Smooth muscle cell (in vitro differentiated cells): ENCODE data around the gene SLC2A2. TPM values are rescaled to one million over a fixed set of nuclear protein-coding genes. Genes with fewer than 3 reads are reported as not detected.
A peak's percentile ranks its signal among the peaks of the same experiment; 100 is the strongest.

Experiments
- DNase-seq: peaks from one replicate; lab custom pipeline; 2025; ENCODE audit not compliant: unreplicated experiment; lab: John Stamatoyannopoulos, UW
- H2AFZ ChIP-seq: fragments of 200-600 bp; sonication (generic); 2 replicates; pipeline ENCODE4 v1.6.0; 2016; ENCODE audit warnings: antibody characterized with exemption, low read depth, mild to moderate bottlenecking
- H3F3A ChIP-seq: fragments of 200-600 bp; sonication (generic); 2 replicates; pipeline ENCODE4 v1.6.0; 2017; ENCODE audit warnings: antibody characterized with exemption, low read depth
- H3K27ac ChIP-seq: fragments of 200-600 bp; sonication (generic); 2 replicates; pipeline ENCODE4 v1.5.1; 2016; ENCODE audit warnings: low read depth, mild to moderate bottlenecking
- H3K27me3 ChIP-seq: fragments of 200-600 bp; sonication (generic); 2 replicates; pipeline ENCODE4 v1.6.1; 2016; ENCODE audit warnings: low read depth, mild to moderate bottlenecking
- H3K36me3 ChIP-seq: fragments of 200-600 bp; sonication (generic); 2 replicates; pipeline ENCODE4 v1.5.1; 2016; ENCODE audit warnings: low read depth
- H3K4me1 ChIP-seq: fragments of 200-600 bp; sonication (generic); 2 replicates; pipeline ENCODE4 v1.5.1; 2016; ENCODE audit warnings: low read depth
- H3K4me2 ChIP-seq: fragments of 200-600 bp; sonication (generic); 2 replicates; pipeline ENCODE4 v1.6.0; 2016; ENCODE audit warnings: mild to moderate bottlenecking
- H3K4me3 ChIP-seq: fragments of 200-600 bp; sonication (generic); 2 replicates; pipeline ENCODE4 v1.5.1; 2016; ENCODE audit warnings: mild to moderate bottlenecking
- H3K79me2 ChIP-seq: fragments of 200-600 bp; sonication (generic); 2 replicates; pipeline ENCODE4 v1.6.0; 2016; ENCODE audit warnings: low read depth, mild to moderate bottlenecking
- H3K9ac ChIP-seq: fragments of 200-600 bp; sonication (generic); 2 replicates; pipeline ENCODE4 v1.6.0; 2016; ENCODE audit warnings: low read depth
- H3K9me3 ChIP-seq: fragments of 200-600 bp; sonication (generic); replicated peaks from 2 replicates; pipeline ENCODE4 v1.5.1; 2016; ENCODE audit warnings: low read depth
- H4K20me1 ChIP-seq: fragments of 200-600 bp; sonication (generic); 2 replicates; pipeline ENCODE4 v1.6.0; 2016; ENCODE audit warnings: low read depth
- WGBS: methylation state at CpG from one replicate; pipeline ENCODE4 v1.1.7; 2016; ENCODE audit warnings: low lambda C conversion rate; 5-methylcytosine and 5-hydroxymethylcytosine counted together
- polyA plus RNA-seq: library from polyadenylated mRNA; unstranded; fragments of >200 nt; fragmentation: Nextera tagmentation; extraction: Ambion mirVana; gene quantifications from 2 replicates; pipeline ENCODE4 v1.2.1, GENCODE V29; 2016
- total RNA-seq: library from RNA; depleted of rRNA; stranded (reverse); fragments of >200 nt; gene quantifications from 2 replicates; pipeline ENCODE4 v1.2.3, GENCODE V29; 2014
- TF ChIP-seq, protein P1 (sequence below): fragments of 200-600 bp; sonication (generic); IDR thresholded peaks from 2 replicates; pipeline ENCODE4 v1.5.1; 2017; ENCODE audit warnings: borderline replicate concordance, mild to moderate bottlenecking, antibody characterized with exemption; ENCODE audit not compliant: insufficient read depth, poor library complexity, severe bottlenecking

The SLC2A2 gene
- total and polyA plus RNA-seq, 2 experiments from 2014 or later: not detected

DNA sequence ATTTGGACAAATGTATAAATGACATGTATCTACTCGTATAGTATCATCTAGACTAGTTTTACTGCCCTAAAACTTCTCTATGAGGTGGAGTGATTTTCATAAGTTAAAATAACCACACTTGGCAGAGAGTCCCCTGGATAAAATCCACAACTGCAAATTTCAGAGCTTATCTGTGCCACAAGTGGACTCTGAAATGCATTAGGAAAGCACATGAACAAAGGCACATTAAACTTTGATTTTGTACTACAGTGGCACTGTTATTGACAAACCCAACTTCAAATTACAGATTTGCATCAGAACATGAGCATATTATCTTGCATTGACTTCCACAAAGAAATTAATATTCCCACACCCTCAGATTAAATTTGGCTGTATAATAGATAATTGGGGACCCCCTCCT is 60.0 kb downstream of the SLC2A2 start:
- Histone ChIP-seq H3K27me3 (no peaks in the 10 kb centered on the region), H3K27ac (no peak overlapping the region), H3K9me3 (no peaks in the 10 kb centered on the region), H2AFZ (no peak overlapping the region), H3K9ac (no peak overlapping the region), H3F3A (no peaks in the 10 kb centered on the region), H4K20me1 (no peaks in the 10 kb centered on the region), H3K36me3 (no peaks in the 10 kb centered on the region), H3K4me3 (no peak overlapping the region), H3K4me1 (no peaks in the 10 kb centered on the region), H3K79me2 (no peaks in the 10 kb centered on the region), H3K4me2 (no peak overlapping the region)
- no peak for DNase-seq
- TF ChIP-seq, protein P1, sequence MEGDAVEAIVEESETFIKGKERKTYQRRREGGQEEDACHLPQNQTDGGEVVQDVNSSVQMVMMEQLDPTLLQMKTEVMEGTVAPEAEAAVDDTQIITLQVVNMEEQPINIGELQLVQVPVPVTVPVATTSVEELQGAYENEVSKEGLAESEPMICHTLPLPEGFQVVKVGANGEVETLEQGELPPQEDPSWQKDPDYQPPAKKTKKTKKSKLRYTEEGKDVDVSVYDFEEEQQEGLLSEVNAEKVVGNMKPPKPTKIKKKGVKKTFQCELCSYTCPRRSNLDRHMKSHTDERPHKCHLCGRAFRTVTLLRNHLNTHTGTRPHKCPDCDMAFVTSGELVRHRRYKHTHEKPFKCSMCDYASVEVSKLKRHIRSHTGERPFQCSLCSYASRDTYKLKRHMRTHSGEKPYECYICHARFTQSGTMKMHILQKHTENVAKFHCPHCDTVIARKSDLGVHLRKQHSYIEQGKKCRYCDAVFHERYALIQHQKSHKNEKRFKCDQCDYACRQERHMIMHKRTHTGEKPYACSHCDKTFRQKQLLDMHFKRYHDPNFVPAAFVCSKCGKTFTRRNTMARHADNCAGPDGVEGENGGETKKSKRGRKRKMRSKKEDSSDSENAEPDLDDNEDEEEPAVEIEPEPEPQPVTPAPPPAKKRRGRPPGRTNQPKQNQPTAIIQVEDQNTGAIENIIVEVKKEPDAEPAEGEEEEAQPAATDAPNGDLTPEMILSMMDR: no peak
- WGBS: 95% methylated on average over 1 of the region's 1 CpG

DNA sequence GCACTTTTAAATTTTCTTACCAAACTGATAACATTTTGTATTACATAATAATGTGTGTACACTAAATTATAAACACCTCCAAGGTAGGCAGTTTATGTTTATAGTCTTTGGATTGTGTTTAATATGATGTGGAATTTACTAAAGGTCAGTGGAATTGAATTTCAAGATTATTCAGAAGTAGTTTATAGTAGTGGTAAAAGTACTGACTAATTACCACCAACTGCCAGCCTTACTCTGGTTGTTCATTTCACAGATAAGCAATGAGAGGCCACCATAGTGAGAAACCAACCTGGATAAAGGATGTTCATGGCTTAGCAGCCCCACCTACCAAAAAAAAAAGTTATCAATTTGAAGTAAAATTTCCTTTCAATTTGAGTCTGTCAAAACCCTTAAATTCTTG is 64.1 kb downstream of the SLC2A2 start:
- H3K4me2 ChIP-seq: no peak overlapping the region
- H3K4me3 ChIP-seq: no peak overlapping the region
- H2AFZ ChIP-seq: no peak overlapping the region
- H3K9ac ChIP-seq: no peak overlapping the region
- no peaks in the 10 kb centered on the region for H3K27me3 ChIP-seq
- H3K9me3 ChIP-seq: no peaks in the 10 kb centered on the region
- no peaks in the 10 kb centered on the region for H3F3A ChIP-seq
- TF ChIP-seq, protein P1: no peak
- H3K79me2 ChIP-seq: no peaks in the 10 kb centered on the region
- no peak overlapping the region for H3K27ac ChIP-seq
- no peak for DNase-seq
- no peaks in the 10 kb centered on the region for H4K20me1 ChIP-seq
- H3K4me1 ChIP-seq: no peaks in the 10 kb centered on the region
- no peaks in the 10 kb centered on the region for H3K36me3 ChIP-seq

DNA sequence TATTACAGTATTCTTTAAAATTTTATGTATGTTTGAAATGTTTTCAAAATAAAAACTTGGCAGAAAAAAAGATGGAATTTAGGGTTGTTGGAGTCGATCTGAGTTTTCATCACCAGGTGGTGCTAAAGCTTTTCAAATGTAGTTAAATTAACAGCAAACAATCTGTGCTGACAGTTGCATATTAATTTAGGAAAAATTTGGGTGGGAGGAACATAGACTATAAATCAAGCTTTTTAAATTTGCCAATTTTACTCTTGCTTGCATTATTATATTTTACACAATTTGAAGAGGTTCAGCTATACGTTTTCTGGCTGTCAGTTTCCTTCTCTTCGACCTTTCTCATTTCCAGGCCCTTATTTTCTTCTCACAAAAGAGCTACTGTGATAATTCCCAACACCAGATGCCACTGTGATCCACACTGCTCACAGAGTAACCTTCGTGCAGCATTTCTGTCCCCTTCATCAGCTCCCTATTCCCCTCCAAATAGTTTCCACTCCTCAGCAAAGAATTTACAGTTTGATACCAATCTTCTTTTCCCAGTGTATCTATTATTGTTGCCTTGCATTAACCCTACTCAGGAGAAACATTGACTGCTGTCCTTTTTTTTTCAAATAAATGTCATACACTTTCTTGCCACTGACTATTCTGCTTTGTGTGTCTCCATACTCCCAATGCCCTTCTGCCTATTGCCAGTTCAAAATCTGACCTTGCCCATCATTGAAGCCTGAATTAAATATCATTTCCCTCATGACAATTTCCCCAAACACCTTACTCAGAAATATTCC is 64.7 kb downstream of the SLC2A2 start:
- H3K27ac ChIP-seq: no peak overlapping the region
- H4K20me1 ChIP-seq: no peaks in the 10 kb centered on the region
- no peaks in the 10 kb centered on the region for H3K4me1 ChIP-seq
- H3K27me3 ChIP-seq: no peaks in the 10 kb centered on the region
- H3F3A ChIP-seq: no peaks in the 10 kb centered on the region
- H3K79me2 ChIP-seq: no peaks in the 10 kb centered on the region
- H3K36me3 ChIP-seq: no peaks in the 10 kb centered on the region
- DNase-seq: no peak
- peak overlapping the region; percentile 6 for H3K4me2 ChIP-seq
- H2AFZ ChIP-seq: peak overlapping the region; percentile 13
- TF ChIP-seq, protein P1: peak; percentile 77
- 21% methylated on average over 4 of the region's 4 CpGs for WGBS
- H3K9ac ChIP-seq: no peak overlapping the region
- H3K4me3 ChIP-seq: no peak overlapping the region
- no peaks in the 10 kb centered on the region for H3K9me3 ChIP-seq

DNA sequence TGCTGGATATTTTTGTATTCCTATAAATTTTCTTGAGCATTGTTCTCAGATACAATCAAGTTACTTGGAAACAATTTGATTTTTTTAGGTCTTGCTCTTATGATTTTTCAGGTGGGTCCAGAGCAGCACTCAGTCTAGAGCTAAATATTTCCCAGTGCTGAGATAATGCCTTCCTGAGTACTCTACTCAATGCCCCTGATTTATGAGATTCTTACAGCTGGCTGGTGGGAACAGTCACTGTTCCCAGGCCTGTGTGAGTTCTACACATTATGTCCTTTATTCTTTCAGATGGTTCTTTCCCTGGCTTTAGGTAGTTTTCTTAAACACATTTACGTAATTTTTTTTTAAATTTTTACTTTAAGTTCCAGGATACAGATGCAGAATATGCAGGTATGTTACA is 67.1 kb downstream of the SLC2A2 start:
- no peak for DNase-seq
- Histone ChIP-seq H3K9ac (no peak overlapping the region), H3F3A (no peaks in the 10 kb centered on the region), H2AFZ (no peak overlapping the region), H4K20me1 (no peaks in the 10 kb centered on the region), H3K9me3 (no peaks in the 10 kb centered on the region), H3K27ac (no peak overlapping the region), H3K4me2 (no peak overlapping the region), H3K36me3 (no peaks in the 10 kb centered on the region), H3K27me3 (no peaks in the 10 kb centered on the region), H3K4me1 (no peaks in the 10 kb centered on the region), H3K79me2 (no peaks in the 10 kb centered on the region), H3K4me3 (no peak overlapping the region)
- WGBS: 92% methylated on average over 1 of the region's 1 CpG
- TF ChIP-seq, protein P1: no peak
